HCT116 (cell line): Measurements from ENCODE around the gene IFI16.

Experiments
- CTCF ChIP-seq, 3 experiments: fragments of 200-600 bp in 1 of 3; sonication (generic) in 1 of 3; IDR thresholded peaks in 2 of 3; conservative IDR thresholded peaks in 1 of 3; 2 replicates each; pipeline ENCODE4 v1.5.1; 2012 to 2017; ENCODE audit warnings: low read depth in 2 of 3, low read length in 2 of 3, antibody characterized with exemption in 1 of 3, borderline replicate concordance in 1 of 3, control low read depth in 1 of 3, mild to moderate bottlenecking in 1 of 3, mixed read lengths in 1 of 3, mixed run types in 1 of 3, moderate library complexity in 1 of 3; ENCODE audit not compliant: insufficient read depth in 1 of 3
- ELF1 ChIP-seq: IDR thresholded peaks from 2 replicates; pipeline ENCODE4 v1.6.1; 2012; ENCODE audit warnings: low read depth, borderline replicate concordance
- POLR2AphosphoS5 ChIP-seq: IDR thresholded peaks from 2 replicates; pipeline ENCODE4 v1.6.1; 2011; ENCODE audit warnings: mild to moderate bottlenecking, low read depth, low read length, moderate library complexity
- YY1 ChIP-seq: IDR thresholded peaks from 2 replicates; pipeline ENCODE4 v1.6.1; 2011; ENCODE audit warnings: low read length, low read depth, moderate library complexity, mild to moderate bottlenecking; ENCODE audit not compliant: insufficient replicate concordance; ENCODE audit errors: extremely low read depth

- no peak for TF ChIP-seq YY1
- TF ChIP-seq CTCF (IDR thresholded peaks at IDR 0.05 in 2 of 3, conservative IDR thresholded peaks at IDR 0.05 in 1 of 3; ENCODE audit: borderline replicate concordance in 1 of 3, insufficient read depth in 1 of 3, low read depth in 2 of 3, low read length in 2 of 3): no peak
- TF ChIP-seq ELF1: no peak
- TF ChIP-seq POLR2AphosphoS5: no peak
These were observed 15.3 kb downstream of the IFI16 start for GRCh38 chr1:159025043-159025442.
